ENCODE results near the gene CDH23. TPM values are rescaled to one million over a fixed set of nuclear protein-coding genes. Genes with fewer than 3 reads are reported as not detected.

Gene CDH23
- total RNA-seq, 1 experiment from 2014 or later = 7.8 TPM

DNA sequence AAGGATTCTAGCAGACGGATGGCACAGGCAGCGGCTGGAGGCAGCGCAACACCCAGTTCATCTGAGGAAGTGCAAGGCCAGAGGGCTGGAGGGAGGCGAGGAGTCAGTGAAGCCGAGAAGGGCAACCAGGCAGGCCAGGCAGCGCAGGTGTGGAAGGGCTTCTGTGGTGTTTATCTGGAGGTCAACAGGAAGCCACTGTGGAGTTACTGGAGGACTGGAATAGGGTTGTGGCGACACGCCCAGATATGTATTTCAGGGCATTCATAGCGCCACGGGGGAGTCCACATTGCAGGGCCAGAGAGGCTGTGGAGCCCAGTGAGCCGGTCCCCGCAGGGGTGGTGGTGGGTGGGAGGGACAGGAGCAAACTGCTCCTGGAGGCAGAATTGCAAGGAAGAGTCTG lies 150.6 kb downstream of the CDH23 start:
- ChIA-PET POLR2A (ENCODE audit: unreplicated experiment) (no interaction called here), CTCF (no interaction called here)
- no TSS peak for BruUV-seq (replicated peaks)
- Histone ChIP-seq H3K9me2 (ENCODE audit: insufficient read depth) (no peaks in the 10 kb centered on the region), H3K27ac (no peak overlapping the region), H3K36me3 (ENCODE audit: low read depth) (no peaks in the 10 kb centered on the region), H3F3A (ENCODE audit: insufficient read depth, low read depth) (no peaks in the 10 kb centered on the region; the same call in 1 of the 2 replicates), H3K79me2 (ENCODE audit: low read depth) (no peaks in the 10 kb centered on the region), H3K9me3 (ENCODE audit: insufficient read depth, low read depth) (no peaks in the 10 kb centered on the region), H3K4me3 (no peak overlapping the region), H3K4me1 (replicated peaks; ENCODE audit: insufficient read depth) (no peaks in the 10 kb centered on the region), H2AFZ (no peak overlapping the region), H3K4me2 (no peak overlapping the region), H3K27me3 (ENCODE audit: insufficient read depth, low read depth) (no peaks in the 10 kb centered on the region), H4K20me1 (ENCODE audit: insufficient read depth) (no peaks in the 10 kb centered on the region)
- TF ChIP-seq, protein P1, sequence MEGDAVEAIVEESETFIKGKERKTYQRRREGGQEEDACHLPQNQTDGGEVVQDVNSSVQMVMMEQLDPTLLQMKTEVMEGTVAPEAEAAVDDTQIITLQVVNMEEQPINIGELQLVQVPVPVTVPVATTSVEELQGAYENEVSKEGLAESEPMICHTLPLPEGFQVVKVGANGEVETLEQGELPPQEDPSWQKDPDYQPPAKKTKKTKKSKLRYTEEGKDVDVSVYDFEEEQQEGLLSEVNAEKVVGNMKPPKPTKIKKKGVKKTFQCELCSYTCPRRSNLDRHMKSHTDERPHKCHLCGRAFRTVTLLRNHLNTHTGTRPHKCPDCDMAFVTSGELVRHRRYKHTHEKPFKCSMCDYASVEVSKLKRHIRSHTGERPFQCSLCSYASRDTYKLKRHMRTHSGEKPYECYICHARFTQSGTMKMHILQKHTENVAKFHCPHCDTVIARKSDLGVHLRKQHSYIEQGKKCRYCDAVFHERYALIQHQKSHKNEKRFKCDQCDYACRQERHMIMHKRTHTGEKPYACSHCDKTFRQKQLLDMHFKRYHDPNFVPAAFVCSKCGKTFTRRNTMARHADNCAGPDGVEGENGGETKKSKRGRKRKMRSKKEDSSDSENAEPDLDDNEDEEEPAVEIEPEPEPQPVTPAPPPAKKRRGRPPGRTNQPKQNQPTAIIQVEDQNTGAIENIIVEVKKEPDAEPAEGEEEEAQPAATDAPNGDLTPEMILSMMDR (conservative IDR thresholded peaks at IDR 0.05) = no peak
- TF ChIP-seq EZH2 (IDR thresholded peaks at IDR 0.05; ENCODE audit: low read depth) = no peak
- intact Hi-C loops (cut with micrococcal nuclease; ENCODE audit: unreplicated experiment) = no loop called here
- no peak for DNase-seq

DNA sequence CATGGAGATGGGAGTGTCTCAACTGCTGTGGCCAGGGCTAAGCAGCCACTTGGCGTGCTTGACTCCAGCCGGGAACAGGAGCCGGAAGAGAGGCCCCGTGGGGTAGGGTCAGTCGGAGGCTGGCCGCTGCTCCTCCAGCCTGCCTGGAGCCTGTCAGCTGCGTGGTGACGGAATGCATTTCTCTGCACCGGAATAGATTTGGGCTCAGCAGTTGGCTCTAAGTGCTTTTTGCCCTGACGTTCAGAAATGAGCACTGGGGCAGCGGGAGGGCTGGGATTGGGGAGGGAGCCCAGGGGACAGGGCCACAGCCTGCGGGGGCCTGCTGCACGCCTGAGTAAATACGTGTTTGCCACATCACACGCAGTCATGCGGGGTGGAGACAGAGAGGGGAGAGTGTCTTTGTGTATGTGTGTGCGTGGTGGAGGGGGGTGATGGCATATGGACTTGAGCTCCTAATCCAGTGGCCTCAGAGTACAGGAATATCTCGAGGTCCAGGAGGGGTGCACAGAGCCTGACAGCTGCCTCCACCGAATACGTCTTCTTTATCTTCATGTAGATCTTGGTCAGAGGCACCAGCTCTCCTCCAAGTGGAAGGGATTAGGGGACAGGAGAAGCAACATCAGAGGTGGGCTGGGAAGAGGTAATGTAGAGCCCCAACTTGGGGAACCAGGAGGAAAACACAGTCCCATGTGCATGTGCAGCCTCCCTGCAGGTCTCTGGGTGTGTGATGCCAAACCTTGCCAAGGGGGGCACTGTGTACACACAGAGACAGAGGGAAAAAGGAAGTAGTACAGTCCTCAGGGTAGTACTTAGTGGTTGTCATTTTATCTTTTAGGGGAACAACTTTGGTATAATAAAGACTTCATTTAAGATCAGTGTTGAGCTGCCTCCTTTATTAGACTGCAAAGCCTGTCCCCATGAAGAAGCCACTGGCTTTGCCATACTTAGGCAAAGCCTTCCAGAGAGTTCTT lies 151.4 kb downstream of the CDH23 start:
- DNase-seq = no peak
- Histone ChIP-seq H3F3A (ENCODE audit: insufficient read depth, low read depth) (no peaks in the 10 kb centered on the region; the same call in 1 of the 2 replicates), H3K27ac (no peak overlapping the region), H2AFZ (no peak overlapping the region), H3K36me3 (ENCODE audit: low read depth) (no peaks in the 10 kb centered on the region), H3K79me2 (ENCODE audit: low read depth) (no peaks in the 10 kb centered on the region), H3K27me3 (ENCODE audit: insufficient read depth, low read depth) (no peaks in the 10 kb centered on the region), H3K4me2 (no peak overlapping the region), H3K9me3 (ENCODE audit: insufficient read depth, low read depth) (no peaks in the 10 kb centered on the region), H3K9me2 (ENCODE audit: insufficient read depth) (no peaks in the 10 kb centered on the region), H3K4me1 (replicated peaks; ENCODE audit: insufficient read depth) (no peaks in the 10 kb centered on the region), H3K4me3 (no peak overlapping the region), H4K20me1 (ENCODE audit: insufficient read depth) (no peaks in the 10 kb centered on the region)
- intact Hi-C loops (cut with micrococcal nuclease; ENCODE audit: unreplicated experiment) = no loop called here
- BruUV-seq (replicated peaks) = no TSS peak
- CTCF ChIA-PET = no interaction called here
- POLR2A ChIA-PET (ENCODE audit: unreplicated experiment) = interaction anchor here (0.6 kb wide), 1 partner anchor 489 kb away, joined by 5 read pairs; no protein-coding TSS in a partner anchor
- no peak for TF ChIP-seq EZH2 (IDR thresholded peaks at IDR 0.05; ENCODE audit: low read depth)
- TF ChIP-seq, protein P1 (conservative IDR thresholded peaks at IDR 0.05) = peak; percentile 55; the same call in 1 of the 2 replicates

DNA sequence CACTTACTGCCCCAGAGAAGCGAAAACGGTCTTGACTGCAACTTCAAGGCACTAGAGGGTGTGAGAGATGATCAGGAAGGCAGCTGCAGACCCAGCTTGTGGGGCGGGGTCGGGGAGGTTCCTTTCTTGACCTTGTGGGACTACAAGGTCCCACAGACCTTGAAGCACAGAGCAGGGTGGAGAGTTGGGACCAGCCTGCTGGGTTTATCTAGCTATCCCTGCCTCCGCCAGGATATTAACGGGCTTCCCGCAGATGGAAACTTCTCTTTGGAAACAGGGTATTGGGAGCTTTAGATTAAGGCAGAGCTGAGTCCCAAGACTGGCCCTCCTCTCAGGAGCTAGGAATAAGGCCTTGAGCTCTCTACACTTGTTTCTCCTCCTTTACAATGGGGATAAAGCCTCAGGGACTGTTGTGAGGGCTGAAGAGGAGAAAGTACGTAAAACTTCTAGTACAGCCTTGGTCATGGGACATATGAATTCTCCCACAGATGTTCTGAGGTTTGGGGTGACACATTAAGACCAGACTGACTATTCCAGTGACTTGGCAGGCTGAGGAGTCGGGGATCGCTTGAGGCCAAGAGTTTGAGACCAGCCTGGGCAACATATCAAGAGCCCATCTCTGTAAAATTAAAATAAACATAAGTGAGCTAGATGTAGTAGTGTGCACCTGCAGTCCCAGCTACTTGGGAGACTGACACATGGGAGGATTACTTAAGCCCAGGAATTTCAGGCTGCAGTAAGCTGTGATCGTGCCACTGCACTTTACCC lies 153.2 kb downstream of the CDH23 start:
- H3K9me3 ChIP-seq (ENCODE audit: insufficient read depth, low read depth) = no peaks in the 10 kb centered on the region
- CTCF ChIA-PET = interaction anchor here (0.6 kb wide), 2 partner anchors 11 to 231 kb away, joined by 3 to 13 read pairs; partner anchors contain the start of gene SLC29A3
- H3K4me1 ChIP-seq (replicated peaks; ENCODE audit: insufficient read depth) = no peaks in the 10 kb centered on the region
- intact Hi-C loops (cut with micrococcal nuclease; ENCODE audit: unreplicated experiment) = no loop called here
- H3K79me2 ChIP-seq (ENCODE audit: low read depth) = no peaks in the 10 kb centered on the region
- H3K4me3 ChIP-seq = no peak overlapping the region
- no peaks in the 10 kb centered on the region for H3K27me3 ChIP-seq (ENCODE audit: insufficient read depth, low read depth)
- no peaks in the 10 kb centered on the region for H3K36me3 ChIP-seq (ENCODE audit: low read depth)
- no peak overlapping the region for H2AFZ ChIP-seq
- no peaks in the 10 kb centered on the region for H3F3A ChIP-seq (ENCODE audit: insufficient read depth, low read depth)
- no peak overlapping the region for H3K4me2 ChIP-seq
- no TSS peak for BruUV-seq (replicated peaks)
- no peak overlapping the region for H3K27ac ChIP-seq
- no peaks in the 10 kb centered on the region for H4K20me1 ChIP-seq (ENCODE audit: insufficient read depth)
- DNase-seq = no peak
- H3K9me2 ChIP-seq (ENCODE audit: insufficient read depth) = no peaks in the 10 kb centered on the region
- TF ChIP-seq, protein P1 (conservative IDR thresholded peaks at IDR 0.05) = no peak
- no peak for TF ChIP-seq EZH2 (IDR thresholded peaks at IDR 0.05; ENCODE audit: low read depth)
- POLR2A ChIA-PET (ENCODE audit: unreplicated experiment) = no interaction called here
